Raji (cell line): Measurements from ENCODE around the gene ADAM22.

Experiments
- POLR2A ChIP-seq: IDR thresholded peaks from 2 replicates; pipeline ENCODE4 v1.6.1; 2011; ENCODE audit warnings: low read depth, low read length, control low read depth; ENCODE audit not compliant: insufficient read depth

The ADAM22 gene

DNA sequence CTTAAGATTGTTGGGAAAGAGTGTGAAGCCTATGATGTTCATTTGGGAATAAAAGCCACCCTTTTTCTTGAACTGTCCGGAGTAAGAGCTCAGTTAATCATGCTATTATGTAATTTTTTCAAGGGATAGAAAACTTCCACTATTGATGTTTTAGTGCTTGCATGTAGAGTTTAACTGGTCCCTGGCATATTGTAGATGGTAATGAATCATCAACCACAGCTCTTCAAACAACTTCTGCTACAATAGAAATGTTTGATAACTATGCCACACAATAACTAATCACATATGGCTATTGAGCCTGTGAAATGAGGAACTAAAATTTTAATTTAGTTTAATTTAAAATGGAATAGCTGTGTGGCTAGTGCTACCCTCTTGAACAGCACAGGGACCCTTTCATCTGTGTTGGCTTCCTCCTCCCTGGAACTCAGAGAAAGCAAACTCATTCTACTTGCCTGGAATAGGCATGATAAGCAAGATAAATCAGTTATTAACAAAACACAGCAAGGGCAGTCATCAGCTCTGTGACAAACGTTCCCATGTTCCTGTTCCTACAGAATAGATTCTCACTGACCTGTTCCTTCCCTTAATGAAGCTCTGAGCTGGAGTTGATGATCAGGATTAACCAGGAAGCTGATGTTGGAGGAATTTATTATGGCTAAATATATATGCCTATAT, 290.7 kb downstream of the ADAM22 start:
- TF ChIP-seq POLR2A: no peak

DNA sequence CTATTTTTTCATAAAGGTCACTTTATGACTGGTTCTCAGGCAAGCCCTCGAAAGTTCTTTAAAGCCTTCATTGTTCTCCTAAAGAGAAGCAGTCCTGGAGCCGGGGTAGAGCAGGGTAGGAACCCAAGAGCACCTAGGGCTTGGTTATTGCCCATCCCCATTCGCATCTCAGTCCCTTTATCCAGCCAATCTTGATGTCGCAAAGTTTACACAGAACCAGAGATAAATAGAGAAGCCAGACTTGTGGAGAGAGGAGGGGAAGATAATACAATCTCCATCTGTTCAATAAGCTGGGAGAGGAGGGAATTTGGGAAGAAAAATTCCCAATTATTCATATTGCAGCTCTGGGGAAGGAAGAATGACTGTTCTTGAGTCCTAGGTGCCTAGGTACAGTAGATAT, 292.1 kb downstream of the ADAM22 start:
- no peak for TF ChIP-seq POLR2A

DNA sequence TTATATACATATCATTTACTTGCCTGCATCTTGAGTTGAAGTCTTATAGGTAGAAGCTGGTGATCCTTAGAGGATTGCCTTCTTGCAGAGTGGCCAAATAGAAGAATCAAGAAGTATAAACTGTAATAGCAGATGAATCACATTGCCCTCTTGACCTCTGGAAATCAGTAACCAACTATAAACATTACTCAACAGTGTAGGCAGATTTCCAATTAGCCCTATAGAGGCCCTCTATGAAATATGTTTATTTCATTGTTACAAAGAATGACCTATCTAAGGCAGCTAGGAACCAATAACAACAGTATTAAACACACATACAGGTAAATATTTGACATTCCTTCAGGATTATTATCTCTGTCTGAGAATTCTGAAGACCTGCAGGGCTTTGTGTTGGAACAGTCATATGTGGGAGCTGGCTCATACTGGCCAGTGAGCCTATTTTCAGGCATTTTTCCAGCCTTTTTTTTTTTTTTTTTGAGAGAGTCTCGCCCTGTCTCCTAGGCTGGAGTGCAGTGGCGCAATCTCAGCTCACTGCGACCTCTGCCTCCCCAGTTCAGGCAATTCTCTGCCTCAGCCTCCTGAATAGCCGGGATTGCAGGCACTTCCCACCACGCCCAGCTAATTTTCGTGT, 292.9 kb downstream of the ADAM22 start:
- no peak for TF ChIP-seq POLR2A

DNA sequence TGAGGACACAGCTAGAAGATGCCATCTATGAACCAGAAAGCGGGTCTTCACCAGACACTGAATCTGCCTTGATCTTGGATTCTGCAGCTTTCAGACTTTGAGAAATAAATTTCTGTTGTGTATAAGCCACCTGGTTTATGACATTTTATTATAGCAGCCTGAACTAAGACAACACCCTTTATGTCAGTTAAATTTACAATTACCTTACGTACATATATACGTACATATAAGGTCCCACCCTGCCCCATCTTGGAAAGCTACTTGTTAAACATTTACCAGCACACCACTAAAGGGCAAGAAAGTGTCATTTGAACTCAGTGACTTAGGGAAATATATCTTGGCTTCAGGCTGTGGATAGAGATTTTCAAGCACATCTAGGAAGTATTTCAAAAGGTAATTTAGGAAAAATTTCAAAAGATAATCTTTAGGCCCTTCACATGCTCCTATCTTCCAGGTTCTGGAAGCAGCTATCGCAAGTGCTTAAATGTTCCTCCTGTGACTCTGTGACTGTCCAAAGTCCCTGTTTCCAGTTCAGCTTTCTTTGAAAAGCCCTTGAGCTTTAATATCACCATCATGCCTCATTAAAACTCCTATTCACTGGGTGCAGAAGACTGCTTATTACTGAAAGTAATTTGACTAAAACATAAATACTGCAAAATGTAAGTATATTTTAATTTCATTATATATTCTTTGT, 295.4 kb downstream of the ADAM22 start:
- no peak for TF ChIP-seq POLR2A

DNA sequence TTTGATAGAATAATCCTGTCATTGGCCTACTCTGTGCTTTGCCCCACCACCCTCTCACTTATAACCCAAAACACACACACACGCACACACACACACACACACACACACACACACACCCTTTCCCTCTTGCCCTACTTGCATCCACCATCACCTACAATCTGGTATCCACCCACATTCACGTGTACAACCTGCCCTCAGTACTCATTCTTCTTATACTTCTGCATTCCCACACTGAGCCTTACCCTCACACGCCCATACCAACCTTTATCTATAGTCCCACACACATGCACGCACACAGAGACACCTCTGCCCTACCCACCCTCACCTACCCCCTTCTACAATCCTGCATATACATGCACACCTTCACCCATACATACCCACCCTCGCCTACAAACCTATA, 296.6 kb downstream of the ADAM22 start:
- TF ChIP-seq POLR2A: no peak

DNA sequence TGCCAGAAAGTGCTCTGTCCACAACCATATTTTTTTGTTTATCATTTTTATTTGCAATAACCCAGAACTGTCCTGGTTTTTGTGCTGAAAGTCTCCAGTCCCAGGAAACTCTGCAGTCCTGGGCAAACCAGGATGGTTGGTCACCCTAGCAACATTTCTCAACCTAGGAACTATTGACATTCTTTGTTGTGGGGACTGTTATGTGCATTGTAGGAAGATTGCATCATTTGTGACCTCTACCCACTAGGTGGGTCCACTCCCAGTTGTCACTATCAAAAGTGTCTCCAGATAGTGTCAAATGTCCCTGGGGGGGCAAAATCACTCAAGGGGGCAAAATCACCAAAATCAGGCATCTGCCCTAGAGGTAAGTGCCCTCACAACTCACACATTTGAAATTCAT, 299.8 kb downstream of the ADAM22 start:
- no peak for TF ChIP-seq POLR2A

DNA sequence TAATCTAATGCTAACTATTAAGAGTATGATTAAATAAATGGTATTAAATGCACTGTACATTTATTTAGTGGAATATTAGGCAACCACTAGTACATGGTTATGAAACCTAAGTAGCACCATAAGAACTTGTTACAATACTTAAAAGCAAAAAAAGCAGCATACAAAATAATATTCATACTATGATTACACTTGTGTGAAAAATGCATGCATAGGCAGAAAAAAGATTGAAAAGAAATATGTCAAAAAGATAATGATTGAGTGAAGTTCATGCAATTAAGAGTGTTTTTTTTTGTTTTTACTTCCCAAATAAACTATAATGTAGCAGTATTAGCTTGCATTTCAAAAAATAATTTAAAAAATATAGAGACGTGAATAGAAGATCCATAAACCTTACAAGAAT, 305.8 kb downstream of the ADAM22 start:
- TF ChIP-seq POLR2A: no peak

DNA sequence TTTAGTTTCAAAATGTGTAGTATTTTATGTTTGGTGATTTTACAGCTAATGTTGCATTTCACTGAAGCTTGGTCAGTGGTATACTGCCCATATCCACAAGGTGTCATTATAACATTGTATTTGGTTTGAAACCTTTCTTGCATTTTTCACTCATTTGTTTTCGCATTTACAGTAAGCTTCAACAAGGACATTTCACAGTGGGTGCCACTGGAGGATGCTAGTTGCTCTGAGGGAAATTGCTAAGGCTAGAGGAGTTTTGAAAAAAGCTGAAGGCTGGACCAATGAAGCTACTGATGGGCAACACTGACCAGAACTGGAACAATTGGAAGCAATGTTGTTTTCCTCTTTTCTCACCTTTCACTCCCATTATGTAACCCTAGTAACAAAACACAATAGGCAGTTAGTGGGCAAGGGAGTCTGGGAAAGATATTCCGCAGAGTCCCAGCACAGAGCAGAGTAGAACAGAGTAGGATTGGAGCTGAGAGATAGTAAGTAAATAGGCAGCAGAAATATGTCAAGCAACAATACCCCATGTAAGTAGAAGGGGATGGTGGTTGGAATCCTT, 309.4 kb downstream of the ADAM22 start:
- TF ChIP-seq POLR2A: no peak

DNA sequence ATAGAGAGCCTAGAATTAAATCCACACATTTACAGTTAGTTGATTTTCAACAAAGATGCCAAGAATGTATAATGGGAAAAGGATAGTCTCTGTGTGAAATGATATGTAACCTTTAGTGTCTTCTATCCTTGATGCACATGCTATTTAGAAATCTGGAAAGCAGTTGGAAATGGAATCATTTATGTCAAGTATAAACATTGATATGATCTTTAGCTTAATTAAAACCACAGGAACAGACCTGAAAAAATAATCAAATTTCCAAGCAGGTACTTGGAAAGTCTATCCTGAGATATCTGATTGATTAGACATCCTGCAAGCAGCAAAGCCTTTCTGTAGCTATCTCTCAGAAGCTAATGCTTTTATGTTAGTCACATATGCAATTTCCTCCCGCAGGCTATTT, 310.2 kb downstream of the ADAM22 start:
- no peak for TF ChIP-seq POLR2A
